Right forelimb (tissue), 1 donor: ENCODE measurements around the gene ELANE.

Source experiments
- DNase-seq: peaks from one replicate; pipeline ENCODE4 v3.0.0-alpha.2; 2018

The ELANE gene

GRCh38 chr19:900302-901111, 48.4 kb downstream of the ELANE start:
- DNase-seq = no peak

GRCh38 chr19:901216-902092, 49.4 kb downstream of the ELANE start:
- no peak for DNase-seq

- no peak for DNase-seq
These were observed 49.9 kb downstream of the ELANE start for GRCh38 chr19:902093-902370.

GRCh38 chr19:902446-903226, 50.5 kb downstream of the ELANE start:
- DNase-seq = no peak

GRCh38 chr19:903266-903797, 51.2 kb downstream of the ELANE start:
- no peak for DNase-seq

GRCh38 chr19:904545-904944, 52.4 kb downstream of the ELANE start:
- no peak for DNase-seq
